Suprapubic skin (tissue), 4 donors: ENCODE measurements around the gene LLCFC1.

Experiments used
- EP300 ChIP-seq: sonication (generic); formaldehyde crosslinking; IDR thresholded peaks from one replicate; pipeline ENCODE4 v1.6.1; 2017; ENCODE audit warnings: antibody characterized with exemption
- POLR2A ChIP-seq, 2 donors: fragments of 450-650 bp; IDR thresholded peaks; one replicate each; pipeline ENCODE4 v1.6.1; 2017; ENCODE audit warnings: antibody characterized with exemption in 2 of 2, mild to moderate bottlenecking in 2 of 2, moderate library complexity in 2 of 2
- POLR2AphosphoS5 ChIP-seq, 3 donors: sonication (generic); formaldehyde crosslinking; IDR thresholded peaks; one replicate each; pipeline ENCODE4 v1.6.1; 2017; ENCODE audit warnings: antibody characterized with exemption in 3 of 3
- TF ChIP-seq, protein P1 (sequence below), 2 donors: fragments of 200-600 bp in 1 of 2; fragments of 450-650 bp in 1 of 2; sonication (generic) in 1 of 2; IDR thresholded peaks; one replicate each; pipeline ENCODE4 v1.5.1; 2016 to 2019; ENCODE audit warnings: antibody characterized with exemption in 2 of 2, mild to moderate bottlenecking in 1 of 2, moderate library complexity in 1 of 2

DNA sequence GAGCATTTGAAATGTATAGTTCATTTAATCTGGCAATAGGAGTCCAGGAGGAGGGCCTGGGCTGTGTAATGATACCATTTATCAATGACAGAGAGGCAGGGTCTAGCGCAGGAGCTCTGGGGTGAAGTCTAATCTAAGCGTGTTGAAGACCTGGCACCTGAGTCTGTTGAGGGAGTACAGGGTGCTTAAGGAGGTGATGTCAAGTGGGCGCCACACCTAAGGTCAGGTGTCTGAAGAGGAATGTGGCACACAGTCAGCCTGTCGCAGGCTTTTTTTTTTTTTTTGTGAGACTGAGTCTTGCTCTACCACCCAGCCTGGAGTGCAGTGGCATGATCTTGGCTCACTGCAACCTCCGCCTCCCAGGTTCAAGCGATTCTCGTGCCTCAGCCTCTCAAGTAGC lies 2.3 kb downstream of the LLCFC1 start:
- TF ChIP-seq, protein P1, sequence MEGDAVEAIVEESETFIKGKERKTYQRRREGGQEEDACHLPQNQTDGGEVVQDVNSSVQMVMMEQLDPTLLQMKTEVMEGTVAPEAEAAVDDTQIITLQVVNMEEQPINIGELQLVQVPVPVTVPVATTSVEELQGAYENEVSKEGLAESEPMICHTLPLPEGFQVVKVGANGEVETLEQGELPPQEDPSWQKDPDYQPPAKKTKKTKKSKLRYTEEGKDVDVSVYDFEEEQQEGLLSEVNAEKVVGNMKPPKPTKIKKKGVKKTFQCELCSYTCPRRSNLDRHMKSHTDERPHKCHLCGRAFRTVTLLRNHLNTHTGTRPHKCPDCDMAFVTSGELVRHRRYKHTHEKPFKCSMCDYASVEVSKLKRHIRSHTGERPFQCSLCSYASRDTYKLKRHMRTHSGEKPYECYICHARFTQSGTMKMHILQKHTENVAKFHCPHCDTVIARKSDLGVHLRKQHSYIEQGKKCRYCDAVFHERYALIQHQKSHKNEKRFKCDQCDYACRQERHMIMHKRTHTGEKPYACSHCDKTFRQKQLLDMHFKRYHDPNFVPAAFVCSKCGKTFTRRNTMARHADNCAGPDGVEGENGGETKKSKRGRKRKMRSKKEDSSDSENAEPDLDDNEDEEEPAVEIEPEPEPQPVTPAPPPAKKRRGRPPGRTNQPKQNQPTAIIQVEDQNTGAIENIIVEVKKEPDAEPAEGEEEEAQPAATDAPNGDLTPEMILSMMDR (IDR thresholded peaks at IDR 0.05): no peak
- TF ChIP-seq POLR2A (IDR thresholded peaks at IDR 0.05) (no peak), POLR2AphosphoS5 (IDR thresholded peaks at IDR 0.05) (no peak), EP300 (no peak)
